Measurements from ENCODE around the gene JUND.

Gene JUND

DNA sequence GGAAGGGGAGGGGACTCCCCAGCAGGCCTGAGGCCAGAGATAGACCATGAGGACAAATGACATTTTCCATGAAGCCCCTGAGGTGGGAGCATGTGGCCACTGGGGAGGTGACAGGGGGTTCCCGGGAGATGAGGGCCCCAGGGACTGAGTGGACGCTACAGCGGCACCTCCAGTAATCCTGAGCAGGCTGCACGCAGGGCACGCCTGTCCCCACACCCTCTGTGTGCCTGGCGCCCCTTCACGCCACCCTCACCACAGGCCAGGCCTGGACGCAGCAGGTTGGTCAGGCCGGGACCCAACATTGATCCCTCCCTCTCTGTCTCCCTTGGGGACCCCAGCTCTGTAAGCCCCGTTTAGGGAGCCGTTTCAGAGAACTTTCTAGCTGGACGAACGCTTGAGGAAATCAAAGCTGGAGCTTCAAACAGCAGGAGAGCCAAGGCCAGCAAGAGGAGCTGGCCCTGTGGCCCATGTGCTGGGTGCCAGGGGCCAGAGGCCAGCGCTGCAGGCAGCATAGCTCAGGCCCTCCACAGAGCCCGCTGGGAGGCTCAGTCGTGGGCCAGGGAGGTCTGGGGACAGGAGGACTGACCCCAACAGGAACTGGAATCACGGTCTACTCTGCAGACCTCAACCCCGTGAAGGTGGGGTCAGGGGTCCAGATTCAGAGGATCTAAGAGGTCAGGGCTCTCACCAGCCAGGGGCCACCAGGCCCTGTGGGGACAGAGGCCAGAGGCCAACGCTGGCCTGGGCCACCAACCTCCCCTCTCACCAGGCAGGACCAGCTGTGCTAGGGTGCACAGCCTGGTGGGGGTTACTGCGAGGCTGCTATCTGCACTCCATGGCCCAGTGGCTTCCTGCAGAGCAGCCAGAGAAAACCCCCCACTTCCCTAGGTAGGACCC, 26.9 kb upstream of the JUND start:
- DNase-seq (ENCODE audit: low read depth) = no peak

GRCh38 chr19:18307271-18307681, 25.9 kb upstream of the JUND start:
- DNase-seq (ENCODE audit: low read depth) = peak; percentile 21

GRCh38 chr19:18306888-18307260, 25.5 kb upstream of the JUND start:
- no peak for DNase-seq (ENCODE audit: low read depth)

DNA sequence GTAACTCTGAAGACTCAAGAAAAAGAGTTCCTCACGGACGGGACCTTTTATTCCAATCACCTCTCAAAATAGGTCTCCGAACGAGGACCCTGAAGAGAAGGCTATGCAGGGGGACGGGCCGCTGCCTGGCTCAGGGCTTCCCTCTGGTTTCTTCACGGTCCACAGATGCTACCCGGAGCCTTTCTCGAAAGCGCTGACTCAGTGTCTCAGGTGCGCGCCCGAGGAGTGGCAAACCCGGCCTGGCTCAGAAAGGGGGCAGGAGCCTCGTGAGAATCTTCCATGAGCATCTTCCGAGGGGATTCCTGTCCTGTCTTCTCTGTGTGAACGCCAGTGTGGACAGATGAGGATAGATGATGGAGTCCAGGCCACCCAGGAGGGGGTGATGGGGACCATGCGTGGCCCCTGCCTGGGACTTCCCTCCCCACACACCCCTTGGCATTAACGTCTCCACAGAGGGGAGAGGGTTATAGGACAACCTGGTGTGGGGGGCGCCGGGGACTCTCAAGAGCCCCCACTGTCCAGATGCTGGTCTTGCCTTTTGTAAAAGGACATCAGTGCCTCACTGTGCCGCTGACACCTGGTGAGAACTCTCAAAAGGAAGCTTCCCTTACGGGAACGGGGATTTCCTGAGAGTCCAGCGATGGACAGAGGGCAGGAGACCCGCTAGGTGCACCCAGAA, 24.9 kb upstream of the JUND start:
- DNase-seq (ENCODE audit: low read depth) = no peak

GRCh38 chr19:18304458-18305310, 23.3 kb upstream of the JUND start:
- DNase-seq (ENCODE audit: low read depth) = peak; percentile 71

GRCh38 chr19:18304208-18304457, 22.7 kb upstream of the JUND start:
- no peak for DNase-seq (ENCODE audit: low read depth)

DNA sequence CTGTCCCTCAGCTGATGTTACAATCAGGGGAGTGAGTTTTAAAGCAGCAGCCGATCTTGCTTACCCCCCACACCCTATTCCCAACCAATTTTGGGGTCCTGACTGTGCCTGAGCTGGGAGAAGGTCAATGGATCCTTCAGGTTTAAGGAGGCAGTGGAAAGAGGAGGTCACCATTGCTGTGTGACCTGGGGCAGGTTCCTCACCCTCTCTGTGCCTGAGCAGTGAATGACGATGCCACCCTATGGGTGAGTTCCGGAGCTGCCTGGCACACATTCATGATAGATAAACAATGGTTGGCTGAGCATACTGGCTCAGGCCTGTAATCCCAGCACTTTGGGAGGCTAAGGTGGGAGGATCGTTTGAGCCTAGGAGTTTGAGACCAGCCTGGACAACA, 20.3 kb upstream of the JUND start:
- DNase-seq (ENCODE audit: low read depth) = no peak

DNA sequence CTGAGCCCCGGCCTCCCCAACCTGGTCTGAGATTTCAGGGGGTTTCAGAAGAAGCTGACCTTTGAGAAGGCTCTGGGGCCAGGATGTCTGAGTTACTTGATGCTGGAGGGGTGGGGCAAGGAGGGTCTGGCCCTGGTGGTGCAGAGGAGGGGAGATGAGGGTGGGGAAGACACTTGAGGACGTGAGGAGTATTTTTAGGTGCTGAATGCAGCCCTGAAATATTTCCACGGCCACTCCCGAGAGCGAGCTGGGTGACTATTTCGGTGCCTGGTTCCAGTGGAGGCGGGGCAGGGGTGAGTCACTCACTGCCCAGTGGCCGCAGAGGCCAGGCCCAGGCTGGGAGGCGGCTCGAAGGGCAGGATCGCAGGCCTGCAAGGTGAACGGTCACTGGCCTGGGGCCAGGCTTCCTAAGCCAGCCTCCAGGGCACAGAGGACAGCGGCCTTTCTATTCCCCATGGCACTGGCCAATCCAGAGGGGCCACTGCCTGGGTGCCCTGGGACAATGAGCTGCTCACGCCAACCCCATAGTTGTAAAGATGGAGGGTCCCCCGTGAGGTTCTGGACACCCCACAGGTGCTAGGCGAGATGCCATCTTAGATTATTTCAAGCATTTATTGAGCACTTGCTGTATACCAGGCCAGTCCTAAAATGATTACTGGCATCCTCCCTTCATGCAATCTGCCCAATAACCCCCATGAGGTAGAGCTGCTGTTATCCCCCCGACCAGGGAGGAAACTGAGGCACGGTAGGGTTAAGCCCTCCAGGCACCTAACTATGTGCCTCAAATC, 19.7 kb upstream of the JUND start:
- DNase-seq (ENCODE audit: low read depth) = no peak

GRCh38 chr19:18299654-18300053, 18.2 kb upstream of the JUND start:
- no peak for DNase-seq (ENCODE audit: low read depth)

DNA sequence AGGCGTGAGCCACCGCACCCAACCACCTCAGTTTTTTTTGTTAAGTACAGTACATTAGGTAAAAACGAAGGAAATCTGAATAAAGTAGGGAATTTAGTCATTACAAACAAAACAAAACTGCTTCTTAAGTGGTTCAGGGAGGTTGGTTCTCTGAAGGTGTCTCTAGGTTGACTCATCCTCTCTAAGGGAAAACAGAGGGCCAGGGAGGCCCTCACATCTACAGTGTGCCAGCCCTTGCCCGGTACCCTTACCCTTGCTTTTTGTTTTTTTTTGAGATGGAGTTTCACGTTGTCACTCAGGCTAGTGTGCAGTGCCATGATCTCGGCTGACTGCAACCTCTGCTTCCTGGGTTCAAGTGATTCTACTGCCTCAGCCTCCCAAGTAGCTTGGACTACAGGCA, 17.2 kb upstream of the JUND start:
- no peak for DNase-seq (ENCODE audit: low read depth)

DNA sequence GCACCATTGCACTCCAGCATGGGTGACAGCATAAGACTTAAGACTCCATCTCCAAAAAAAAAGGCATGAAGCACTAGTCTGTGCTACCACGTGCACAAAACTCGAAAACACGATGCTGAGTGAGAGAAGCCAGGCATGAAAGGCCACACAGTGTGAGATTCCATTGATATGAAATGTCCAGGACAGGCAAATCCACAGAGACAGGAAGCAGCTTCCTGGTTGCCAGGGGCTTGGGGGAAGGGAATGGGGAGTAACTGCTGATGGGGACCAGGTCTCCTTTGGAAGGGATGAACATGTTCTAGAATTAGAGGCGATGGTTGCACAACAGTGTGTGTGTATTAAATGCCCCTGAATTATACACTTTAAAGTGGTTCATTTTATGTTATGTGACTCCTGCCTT, 15.9 kb upstream of the JUND start:
- no peak for DNase-seq (ENCODE audit: low read depth)

GRCh38 chr19:18295034-18295451, 13.6 kb upstream of the JUND start:
- no peak for DNase-seq (ENCODE audit: low read depth)

DNA sequence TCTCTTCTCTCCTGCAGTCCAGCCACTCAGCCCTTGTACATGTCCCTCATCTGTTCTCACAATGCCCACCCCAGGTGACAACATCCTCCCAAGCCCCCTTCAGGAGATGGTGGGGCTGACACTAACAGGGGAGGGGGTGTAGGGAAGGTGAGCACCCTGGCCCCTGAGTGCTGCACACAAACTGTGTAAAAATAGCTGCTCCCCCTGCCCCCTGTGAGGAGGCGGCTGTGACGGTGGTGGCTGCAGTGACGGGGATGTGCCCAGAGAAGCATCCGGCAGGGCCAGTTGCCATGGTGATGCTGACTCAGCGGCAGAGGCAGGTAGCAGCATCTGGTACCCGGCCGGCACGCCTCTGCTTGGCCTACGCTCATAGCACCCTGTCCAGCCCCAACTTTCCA, 13.0 kb upstream of the JUND start:
- DNase-seq (ENCODE audit: low read depth) = peak; percentile 92

DNA sequence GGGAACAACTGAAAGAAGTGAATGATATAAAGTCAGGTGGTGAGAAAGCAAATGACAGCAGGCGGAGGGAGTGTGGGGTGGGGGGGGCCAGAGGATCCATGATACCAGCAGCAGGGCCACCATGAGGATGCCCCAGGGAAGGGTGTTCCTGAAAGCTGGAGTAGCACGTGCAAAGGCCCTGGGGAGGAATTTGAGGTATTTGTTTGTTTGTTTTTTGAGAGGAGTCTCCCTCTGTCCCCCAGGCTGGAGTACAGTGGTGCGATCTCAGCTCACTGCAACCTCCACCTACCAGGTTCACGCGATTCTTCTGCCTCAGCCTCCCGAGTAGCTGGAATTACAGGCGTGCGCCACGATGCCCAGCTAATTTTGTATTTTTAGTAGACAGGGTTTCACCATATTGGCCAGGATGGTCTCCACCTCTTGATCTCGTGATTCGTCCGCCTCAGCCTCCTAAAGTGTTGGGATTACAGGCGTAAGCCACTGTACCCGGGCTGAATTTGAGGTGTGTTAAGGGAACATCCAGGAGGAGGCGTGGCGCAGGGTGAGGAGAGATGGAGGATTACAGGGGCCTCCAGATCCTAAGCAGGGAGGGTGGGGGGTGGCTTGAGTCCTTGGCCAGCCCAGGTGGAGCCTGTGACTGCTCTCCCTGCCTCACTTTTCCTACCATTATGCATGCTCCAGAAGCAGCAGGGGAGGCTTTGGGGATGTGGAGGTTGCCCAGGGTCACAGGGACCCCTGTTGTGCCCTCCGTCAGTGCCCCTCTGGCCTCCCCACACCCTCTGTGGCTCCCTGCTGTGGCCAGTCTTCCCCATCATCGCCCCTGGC, 12.4 kb upstream of the JUND start:
- DNase-seq (ENCODE audit: low read depth) = no peak

DNA sequence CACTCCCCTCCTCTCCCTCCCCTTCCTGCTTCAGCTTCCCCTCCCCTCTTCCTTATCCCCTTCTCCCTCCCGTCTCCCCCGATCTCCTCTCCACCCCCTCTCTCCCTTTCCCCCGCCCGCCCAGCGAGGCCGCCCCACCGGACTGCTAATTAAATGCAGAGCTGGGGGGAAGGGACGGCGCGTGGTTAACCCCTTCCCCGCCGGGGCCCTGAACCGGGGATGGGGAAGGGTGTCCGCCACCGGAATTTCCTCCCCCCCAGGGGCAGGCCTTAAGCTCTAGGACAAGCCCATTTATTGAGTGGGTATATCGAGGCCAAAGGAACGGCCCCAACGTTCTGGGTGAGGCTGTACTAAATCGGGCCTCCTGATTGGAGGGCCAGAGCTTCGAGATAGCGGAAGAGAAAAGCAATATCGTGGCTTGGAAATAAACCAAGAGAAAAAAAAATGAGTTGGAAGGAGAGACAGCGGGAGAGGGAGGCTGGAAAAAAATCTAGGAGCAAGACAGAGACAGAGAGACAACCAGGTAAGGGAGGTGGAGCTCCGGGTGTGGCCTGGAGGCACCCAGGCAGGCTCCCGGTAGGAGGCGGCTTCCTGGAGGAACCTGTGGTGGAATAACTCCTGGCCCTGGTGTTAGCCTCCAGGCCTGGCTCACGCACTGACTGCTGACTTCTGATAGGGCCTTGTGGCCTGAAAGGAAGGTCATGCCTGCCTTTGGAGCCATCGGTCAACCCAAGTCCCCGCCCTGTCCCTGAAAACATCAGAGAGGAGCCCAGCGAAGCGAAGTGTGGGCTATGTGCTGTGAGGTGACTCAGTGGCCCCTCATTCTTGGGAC, 11.6 kb upstream of the JUND start:
- DNase-seq (ENCODE audit: low read depth) = no peak

GRCh38 chr19:18292462-18292809, 11.0 kb upstream of the JUND start:
- DNase-seq (ENCODE audit: low read depth) = no peak

- DNase-seq (ENCODE audit: low read depth) = peak; percentile 56
These were observed 10.4 kb upstream of the JUND start for GRCh38 chr19:18291590-18292461.

DNA sequence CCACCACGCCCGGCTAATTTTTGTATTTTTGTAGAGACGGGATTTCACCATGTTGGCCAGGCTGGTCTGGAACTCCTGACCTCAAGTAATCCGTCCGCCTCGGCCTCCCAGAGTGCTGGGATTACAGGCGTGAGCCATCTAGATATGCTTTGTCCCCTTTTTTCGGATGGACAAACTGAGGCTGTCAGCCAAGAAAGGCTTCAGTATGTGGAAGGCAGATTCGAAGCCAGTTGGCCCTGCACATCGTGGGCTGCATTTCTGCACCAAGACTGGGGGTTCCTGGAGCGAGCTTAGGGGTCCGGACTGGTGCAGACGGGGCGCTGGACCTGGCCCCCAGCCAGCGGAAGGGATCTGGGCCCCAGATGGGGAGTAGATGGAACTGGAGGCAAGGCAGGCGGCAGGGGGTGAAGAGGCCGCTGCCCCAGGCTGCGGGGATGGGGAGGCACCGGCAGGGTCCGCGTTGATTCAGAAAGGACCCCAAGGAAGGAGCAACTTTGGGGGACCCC, 9.7 kb upstream of the JUND start:
- DNase-seq (ENCODE audit: low read depth) = no peak
